GM10847 (cell line): ENCODE results near the gene TOP3B.

ENCODE experiments used
- POLR2A ChIP-seq: IDR thresholded peaks from 2 replicates; pipeline ENCODE4 v1.6.1; 2011; ENCODE audit not compliant: insufficient read length; ENCODE audit errors: extremely low read depth

The TOP3B gene

DNA sequence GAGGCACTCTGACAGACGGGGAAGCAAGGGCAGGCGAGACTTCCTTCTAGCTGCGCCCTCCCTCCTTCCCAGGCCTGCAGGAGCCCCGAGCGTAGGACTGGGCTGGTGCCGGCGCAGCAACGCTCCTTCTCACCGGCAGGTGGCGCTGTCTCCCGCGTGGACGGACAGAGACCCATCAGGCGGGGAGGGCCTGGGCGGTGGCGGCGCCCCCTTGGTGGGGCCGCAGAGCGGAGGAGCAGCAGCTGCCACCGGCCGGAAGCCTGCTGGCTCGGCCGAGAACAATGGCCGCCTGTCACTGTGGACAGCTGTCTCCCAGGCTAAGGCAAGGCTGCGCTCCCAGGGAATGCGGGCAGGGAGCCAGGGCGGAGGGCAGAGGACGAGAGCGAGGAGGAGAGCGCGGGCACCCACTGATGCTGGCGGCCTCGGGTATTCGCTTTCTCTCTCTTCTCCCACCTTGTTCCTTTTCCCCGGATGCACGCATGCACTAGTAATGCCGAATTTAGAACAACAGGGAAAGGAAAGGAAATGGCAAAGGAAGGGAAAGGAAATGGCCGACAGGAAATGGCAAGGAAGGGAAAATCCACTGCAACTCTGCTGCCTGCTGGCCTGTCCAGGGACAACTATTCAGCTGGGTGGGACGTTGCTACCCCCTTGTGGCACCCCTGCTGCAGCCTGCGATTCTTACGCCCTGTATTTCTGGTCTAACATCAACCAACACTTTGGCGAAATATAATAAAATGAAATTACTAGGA, 44.3 kb downstream of the TOP3B start:
- peak; percentile 25 for TF ChIP-seq POLR2A

GRCh38 chr22:21937821-21938070, 44.8 kb downstream of the TOP3B start:
- no peak for TF ChIP-seq POLR2A

- no peak for TF ChIP-seq POLR2A
Observed at GRCh38 chr22:21937041-21937820, 45.4 kb downstream of the TOP3B start.

GRCh38 chr22:21936151-21936775, 46.3 kb downstream of the TOP3B start:
- TF ChIP-seq POLR2A, result no peak

DNA sequence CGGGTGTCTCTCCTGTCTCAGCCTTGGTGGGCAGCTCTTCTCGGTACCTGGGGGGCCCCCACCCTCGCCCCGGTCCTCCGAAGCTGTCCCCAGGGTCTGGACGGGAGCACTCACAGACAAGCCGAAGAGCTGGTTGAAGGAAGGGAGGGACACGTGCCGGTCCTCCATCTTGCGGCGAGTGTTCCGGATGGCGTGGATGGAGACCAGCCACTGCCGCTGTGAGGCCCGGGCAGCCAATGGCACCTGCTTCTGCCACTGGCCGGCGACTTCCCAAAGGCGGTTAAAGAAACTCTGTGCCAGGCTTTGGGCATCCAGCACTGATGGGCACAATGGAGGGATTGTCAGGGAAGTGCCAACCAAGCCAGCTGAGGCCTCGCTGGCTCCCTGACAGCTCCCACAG, 48.7 kb downstream of the TOP3B start:
- TF ChIP-seq POLR2A, result no peak

GRCh38 chr22:21933413-21933812, 49.2 kb downstream of the TOP3B start:
- no peak for TF ChIP-seq POLR2A

- no peak for TF ChIP-seq POLR2A
Observed at GRCh38 chr22:21932347-21932746, 50.2 kb downstream of the TOP3B start.

- no peak for TF ChIP-seq POLR2A
Observed at GRCh38 chr22:21931056-21931455, 51.5 kb downstream of the TOP3B start.

- TF ChIP-seq POLR2A, result no peak
Observed at GRCh38 chr22:21929253-21929652, 53.3 kb downstream of the TOP3B start.

- no peak for TF ChIP-seq POLR2A
Observed at GRCh38 chr22:21928048-21928447, 54.5 kb downstream of the TOP3B start.

- no peak for TF ChIP-seq POLR2A
Observed at GRCh38 chr22:21927174-21927823, 55.3 kb downstream of the TOP3B start.

DNA sequence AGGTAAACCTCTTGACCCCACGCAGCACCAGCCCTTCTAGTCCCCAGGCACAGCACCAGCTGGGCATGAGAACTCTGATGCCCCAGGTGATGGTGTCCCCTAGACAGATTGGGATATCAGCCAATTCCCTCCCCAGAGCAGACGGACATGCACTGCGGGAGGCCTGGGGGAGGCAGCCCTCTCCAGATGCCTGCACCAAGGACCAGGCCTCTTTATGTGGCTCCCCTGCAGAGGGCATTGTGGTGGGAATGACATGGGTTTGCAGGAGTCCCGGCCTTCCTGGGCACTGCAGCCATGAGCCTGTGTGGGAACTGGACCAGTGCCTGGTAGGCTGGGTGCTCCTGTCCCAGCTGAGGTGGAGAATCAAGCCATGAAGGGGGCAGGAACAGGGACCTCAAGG, 55.9 kb downstream of the TOP3B start:
- TF ChIP-seq POLR2A, result no peak

DNA sequence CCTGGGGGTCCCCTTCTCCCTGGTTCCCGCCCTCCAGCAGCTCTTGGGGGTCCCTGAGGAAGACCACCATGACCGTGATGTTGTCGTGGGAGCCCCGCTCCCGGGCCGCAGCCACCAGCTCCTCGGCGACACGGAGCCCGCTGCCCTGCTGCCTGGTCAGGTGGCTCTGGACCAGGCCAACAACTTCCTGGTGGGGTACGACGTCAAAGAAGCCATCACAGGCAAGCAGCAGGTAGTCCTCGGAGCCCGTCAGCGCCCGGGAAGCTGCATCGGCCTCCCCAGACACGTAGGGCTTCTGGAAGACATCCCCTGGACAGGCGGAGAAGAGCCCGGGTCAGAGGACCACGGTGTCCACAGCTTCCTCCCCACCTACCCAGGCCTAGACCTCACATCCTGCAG, 59.4 kb downstream of the TOP3B start:
- no peak for TF ChIP-seq POLR2A

DNA sequence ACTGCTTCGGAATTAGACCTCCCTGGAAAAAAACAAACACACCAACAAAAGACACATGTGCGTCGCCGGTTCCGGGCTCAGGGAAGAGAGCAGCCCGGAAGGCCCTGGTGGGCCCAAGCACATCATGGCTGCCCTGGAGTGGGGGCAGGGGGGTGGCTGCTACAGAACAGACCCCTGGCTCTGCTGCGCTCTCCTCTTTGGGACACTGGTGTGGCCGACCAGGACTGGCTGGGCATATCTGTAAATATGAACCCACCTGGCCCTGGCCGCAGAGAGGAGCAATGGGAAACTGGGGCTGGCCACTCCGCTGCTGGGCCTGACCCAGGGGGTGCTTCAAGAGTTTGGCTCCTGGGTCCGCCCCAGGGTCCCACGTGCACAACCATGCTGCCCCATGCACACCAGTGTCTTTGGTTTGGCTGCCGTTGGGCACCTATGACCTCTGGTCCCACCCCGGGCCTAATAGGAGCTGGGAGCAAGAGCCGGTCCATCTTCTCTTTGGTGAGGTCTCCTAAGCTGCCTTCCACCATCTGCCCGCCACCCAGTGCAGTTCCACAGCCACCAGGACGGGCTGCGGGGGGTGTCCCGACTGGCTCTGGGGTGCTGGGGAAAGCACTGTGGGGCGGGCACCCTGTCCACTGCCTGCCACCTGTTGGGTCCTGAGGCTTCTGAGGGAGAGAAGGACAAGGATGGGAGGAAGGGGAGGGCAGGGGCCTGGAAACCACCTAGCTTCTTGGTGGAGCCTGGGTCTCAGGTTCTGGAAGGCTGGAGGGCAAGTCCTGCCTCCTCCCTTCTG, 60.0 kb downstream of the TOP3B start:
- no peak for TF ChIP-seq POLR2A

GRCh38 chr22:21921729-21922128, 60.9 kb downstream of the TOP3B start:
- TF ChIP-seq POLR2A, result no peak
